DOHH2 (cell line): ENCODE measurements around the gene BLID.
A peak's percentile ranks its signal among the peaks of the same experiment; 100 is the strongest.

Experiments
- H3F3A ChIP-seq: fragments of 200-600 bp; sonication (generic), shearing (Covaris generic); 2 replicates; pipeline ENCODE4 v1.6.0; 2016; ENCODE audit warnings: antibody characterized with exemption, mild to moderate bottlenecking; ENCODE audit not compliant: control insufficient read depth, insufficient read depth
- H3K27ac ChIP-seq: fragments of 200-600 bp; sonication (generic); 2 replicates; pipeline ENCODE4 v1.5.1; 2014; ENCODE audit warnings: low read depth, mild to moderate bottlenecking, low read length, moderate library complexity
- H3K27me3 ChIP-seq: fragments of 200-600 bp; sonication (generic); 2 replicates; pipeline ENCODE4 v1.6.1; 2014; ENCODE audit warnings: mild to moderate bottlenecking, low read length, mixed read lengths; ENCODE audit not compliant: control insufficient read depth
- H3K36me3 ChIP-seq: fragments of 200-600 bp; sonication (generic); 2 replicates; pipeline ENCODE4 v1.6.1; 2014; ENCODE audit warnings: mild to moderate bottlenecking, low read length, moderate library complexity, mixed read lengths; ENCODE audit not compliant: control insufficient read depth
- H3K4me1 ChIP-seq: fragments of 200-600 bp; sonication (generic); 2 replicates; pipeline ENCODE4 v1.6.1; 2014; ENCODE audit warnings: mild to moderate bottlenecking, low read length, mixed read lengths; ENCODE audit not compliant: control insufficient read depth
- H3K4me2 ChIP-seq: fragments of 200-600 bp; sonication (generic); 2 replicates; pipeline ENCODE4 v1.6.0; 2014; ENCODE audit warnings: mild to moderate bottlenecking, low read length, moderate library complexity
- H3K4me3 ChIP-seq: fragments of 200-600 bp; sonication (generic); 2 replicates; pipeline ENCODE4 v1.5.1; 2014; ENCODE audit warnings: mild to moderate bottlenecking, low read length, mixed read lengths
- H3K79me2 ChIP-seq: fragments of 200-600 bp; sonication (generic); 2 replicates; pipeline ENCODE4 v1.6.1; 2014; ENCODE audit warnings: mild to moderate bottlenecking, low read length, mixed read lengths; ENCODE audit not compliant: control insufficient read depth
- H3K9me2 ChIP-seq: fragments of 200-600 bp; sonication (generic); replicated peaks from 2 replicates; pipeline ENCODE4 v1.6.1; 2014; ENCODE audit warnings: mild to moderate bottlenecking, low read length, mixed read lengths; ENCODE audit not compliant: control insufficient read depth
- H3K9me3 ChIP-seq: fragments of 200-600 bp; sonication (generic); 2 replicates; pipeline ENCODE4 v1.6.1; 2014; ENCODE audit warnings: antibody characterized with exemption, low read length, mixed read lengths; ENCODE audit not compliant: control insufficient read depth, insufficient read depth
- H4K20me1 ChIP-seq: fragments of 200-600 bp; sonication (generic); 2 replicates; pipeline ENCODE4 v1.6.0; 2014; ENCODE audit warnings: low read depth, mild to moderate bottlenecking, antibody characterized with exemption, low read length, moderate library complexity; ENCODE audit not compliant: control insufficient read depth, insufficient read depth
- CTCF ChIP-seq: fragments of 200-600 bp; sonication (generic); IDR thresholded peaks from one replicate; pipeline ENCODE4 v1.5.1; 2014; ENCODE audit warnings: antibody characterized with exemption, mild to moderate bottlenecking, low read depth, low read length; ENCODE audit not compliant: poor library complexity, severe bottlenecking
- EZH2phosphoT487 ChIP-seq: fragments of 200-600 bp; sonication (generic); IDR thresholded peaks from 2 replicates; pipeline ENCODE4 v1.6.1; 2017; ENCODE audit warnings: borderline replicate concordance, mild to moderate bottlenecking, antibody characterized with exemption, low read length, moderate library complexity, mixed read lengths

The BLID gene, protein sequence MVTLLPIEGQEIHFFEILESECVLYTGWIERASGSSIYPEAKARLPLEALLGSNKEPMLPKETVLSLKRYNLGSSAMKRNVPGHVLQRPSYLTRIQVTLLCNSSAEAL

DNA sequence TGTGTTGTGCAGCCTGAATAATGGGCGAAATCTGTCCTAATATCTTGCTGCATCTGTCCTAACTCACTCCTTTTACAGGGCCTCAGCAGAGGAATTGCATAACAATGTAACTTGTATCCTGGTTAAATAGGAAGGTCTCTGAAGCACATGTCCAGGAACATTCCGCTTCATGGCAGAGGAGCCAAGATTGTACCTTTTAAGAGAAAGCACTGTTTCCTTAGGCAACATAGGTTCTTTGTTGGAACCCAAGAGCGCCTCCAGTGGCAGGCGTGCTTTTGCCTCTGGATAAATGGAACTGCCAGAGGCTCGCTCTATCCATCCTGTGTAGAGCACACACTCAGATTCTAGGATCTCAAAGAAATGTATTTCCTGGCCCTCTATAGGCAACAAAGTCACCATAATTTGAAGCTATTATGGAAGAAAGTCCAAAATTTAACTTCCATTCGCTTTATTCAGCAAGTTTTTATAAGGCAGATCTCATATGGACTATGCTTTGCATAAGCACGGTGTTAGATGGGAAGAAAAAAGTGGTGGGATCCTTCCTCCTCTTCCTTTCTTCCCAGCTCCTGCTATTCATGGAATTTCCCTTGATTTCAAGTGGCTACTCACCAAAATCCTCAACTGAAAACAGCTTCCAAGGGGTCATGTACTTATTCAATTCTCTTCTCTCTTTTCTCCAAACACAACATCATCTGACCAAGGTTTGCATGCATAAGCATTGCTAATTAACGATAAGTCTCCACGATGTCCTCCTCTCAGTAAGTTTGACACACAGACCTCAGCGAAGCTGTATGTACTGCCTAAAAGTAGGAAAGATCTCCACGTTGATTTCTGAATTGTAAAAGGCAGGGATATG, at the start of gene BLID:
Gene BLID (minus strand): TSS at position 692 of the 856 bp plus-strand sequence. CDS start 293 bp downstream, at position 399.
- Histone ChIP-seq H3K79me2 (no peaks in the 10 kb centered on the region), H3K9me2 (no peaks in the 10 kb centered on the region), H3F3A (no peaks in the 10 kb centered on the region), H3K4me3 (no peak within 1 kb of the TSS), H3K4me2 (no peak within 1 kb of the TSS), H3K36me3 (no peaks in the 10 kb centered on the region), H3K9me3 (no peaks in the 10 kb centered on the region), H3K27ac (no peak within 1 kb of the TSS), H3K4me1 (no peaks in the 10 kb centered on the region), H4K20me1 (no peaks in the 10 kb centered on the region), H3K27me3 (no peaks in the 10 kb centered on the region)
- TF ChIP-seq EZH2phosphoT487 (no peak), CTCF (peak; percentile 47)

DNA sequence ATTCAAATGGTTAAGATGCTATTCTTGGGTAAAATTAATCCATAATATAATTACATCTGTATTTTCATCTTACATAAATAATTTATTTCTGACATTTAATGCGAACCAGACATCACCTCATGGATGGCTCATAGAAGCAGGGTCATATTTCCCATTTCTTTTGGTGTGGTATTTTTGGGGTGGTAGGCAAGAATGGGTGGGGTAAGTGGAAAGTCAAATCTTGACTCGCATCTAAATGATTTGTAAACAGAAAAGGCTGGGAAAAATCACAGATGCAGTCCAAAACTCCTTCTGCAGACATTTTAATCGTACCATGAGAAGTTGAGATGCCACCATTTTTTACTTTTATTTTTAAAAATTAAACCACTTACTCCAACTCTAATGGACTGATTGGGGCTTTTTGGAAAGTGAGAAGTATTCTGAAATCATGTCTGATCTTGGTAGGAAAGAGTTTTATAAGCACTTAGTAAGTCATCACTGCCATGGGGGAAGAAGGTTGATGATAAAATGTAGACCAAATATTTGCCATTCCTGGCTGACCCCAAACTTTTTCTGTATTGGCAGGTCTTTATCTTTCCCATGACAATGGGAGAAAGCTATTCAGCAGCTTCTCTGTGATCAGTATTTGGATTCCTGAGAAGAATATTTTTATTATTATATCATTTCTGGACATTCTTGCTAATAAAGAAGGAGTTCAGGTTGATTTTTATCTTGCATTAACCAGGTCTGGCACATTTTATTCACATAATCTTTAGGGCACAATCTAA, 47.2 kb upstream of the BLID start:
- no peaks in the 10 kb centered on the region for H3F3A ChIP-seq

GRCh38 chr11:122162095-122162494, 46.1 kb upstream of the BLID start:
- Histone ChIP-seq H3K79me2 (no peaks in the 10 kb centered on the region), H3K4me2 (no peak overlapping the region), H3K36me3 (no peaks in the 10 kb centered on the region), H3K9me3 (no peaks in the 10 kb centered on the region), H4K20me1 (no peaks in the 10 kb centered on the region), H3K27me3 (no peaks in the 10 kb centered on the region), H3K4me3 (no peak overlapping the region), H3K27ac (no peak overlapping the region), H3K4me1 (no peaks in the 10 kb centered on the region), H3K9me2 (no peaks in the 10 kb centered on the region), H3F3A (no peaks in the 10 kb centered on the region)
- TF ChIP-seq EZH2phosphoT487, result no peak

More for the DNA sequence above, 47.2 kb upstream of the BLID start:
- Histone ChIP-seq H3K9me3 (no peaks in the 10 kb centered on the region), H4K20me1 (no peaks in the 10 kb centered on the region), H3K4me2 (no peak overlapping the region), H3K27me3 (no peaks in the 10 kb centered on the region), H3K79me2 (no peaks in the 10 kb centered on the region), H3K27ac (no peak overlapping the region), H3K4me1 (no peaks in the 10 kb centered on the region), H3K4me3 (no peak overlapping the region), H3K36me3 (no peaks in the 10 kb centered on the region), H3K9me2 (no peaks in the 10 kb centered on the region)
- TF ChIP-seq EZH2phosphoT487, result no peak
- TF ChIP-seq CTCF, result no peak
